NCI-H524 treated with DMSO at 0.1 percent for 48 hours (cell line): Measurements from ENCODE around the gene ZBTB17.
"Not testable (repeated sequence)": the region's sequence is repeated elsewhere in the genome, so short reads cannot be mapped to it uniquely, and the experiment has no call there.

Experiments used
- DNase-seq: peaks from one replicate; lab custom pipeline; 2025; lab: John Stamatoyannopoulos, UW

ZBTB17 gene

GRCh38 chr1:15896841-15897610 is 78.9 kb downstream of the ZBTB17 start:
- not testable (repeated sequence) for DNase-seq

GRCh38 chr1:15895233-15895632 is 80.7 kb downstream of the ZBTB17 start:
- no peak for DNase-seq

- not testable (repeated sequence) for DNase-seq
Measured at GRCh38 chr1:15892857-15893599, 82.9 kb downstream of the ZBTB17 start.
